WTC11 (cell line): ENCODE measurements around the gene PGLYRP3. TPM values are rescaled to one million over a fixed set of nuclear protein-coding genes. Genes with fewer than 3 reads are reported as not detected.
A peak's percentile ranks its signal among the peaks of the same experiment; 100 is the strongest.

Source experiments
- ATAC-seq: fragments of 200-7000 bp; cut with Tn5 transposase; 2 replicates; pipeline ENCODE4 v1.10.0; 2021; ENCODE audit warnings: mild to moderate bottlenecking, moderate library complexity
- CTCF ChIA-PET: fragments of 300-600 bp; sonication (Branson Sonifier 250); formaldehyde crosslinking; loops from one replicate; lab custom pipeline; 2021; ENCODE audit warnings: antibody characterized with exemption; lab: Charles Lee
- POLR2A ChIA-PET: fragments of 350-600 bp; sonication (Branson Sonifier 250); formaldehyde crosslinking; loops from one replicate; lab custom pipeline; 2021; ENCODE audit warnings: antibody characterized with exemption; lab: Charles Lee
- DNase-seq: peaks from one replicate; pipeline ENCODE4 v3.0.0; 2021; ENCODE audit warnings: low spot score
- H3K27ac Mint-ChIP-seq: 2 replicates; pipeline ENCODE4 v1.8.0; 2021; ENCODE audit warnings: mixed read lengths
- H3K27me3 Mint-ChIP-seq: 2 replicates; pipeline ENCODE4 v1.8.0; 2021; ENCODE audit warnings: low read depth, mild to moderate bottlenecking, moderate library complexity, mixed read lengths
- H3K36me3 Mint-ChIP-seq: 2 replicates; pipeline ENCODE4 v1.8.0; 2021; ENCODE audit warnings: mixed read lengths
- H3K4me1 Mint-ChIP-seq: 2 replicates; pipeline ENCODE4 v1.8.0; 2022; ENCODE audit warnings: mixed read lengths
- H3K4me3 Mint-ChIP-seq: 2 replicates; pipeline ENCODE4 v1.8.0; 2021; ENCODE audit warnings: mild to moderate bottlenecking, moderate library complexity, mixed read lengths
- H3K9me3 Mint-ChIP-seq: 2 replicates; pipeline ENCODE4 v1.8.0; 2021; ENCODE audit warnings: mixed read lengths
- FOXP1 ChIP-seq: sonication (generic); formaldehyde crosslinking; IDR thresholded peaks from 2 replicates; pipeline ENCODE4 v1.8.0; 2022; ENCODE audit warnings: missing genetic modification reagents, mild to moderate bottlenecking, moderate library complexity, borderline replicate concordance
- RELA ChIP-seq: sonication (generic); formaldehyde crosslinking; IDR thresholded peaks from 2 replicates; pipeline ENCODE4 v1.8.1; 2022; ENCODE audit warnings: missing genetic modification reagents, mild to moderate bottlenecking, borderline replicate concordance
- SOX15 ChIP-seq: fragments of 250-450 bp; sonication (Bioruptor Pico); IDR thresholded peaks from 2 replicates; pipeline ENCODE4 v1.9.0; 2021; ENCODE audit warnings: mild to moderate bottlenecking
- total RNA-seq: library from RNA; stranded (reverse); gene quantifications from 3 replicates; pipeline ENCODE4 v1.2.3, GENCODE V29; 2021
- TF ChIP-seq, protein P1 (sequence below): fragments of 200-600 bp; IDR thresholded peaks from 2 replicates; pipeline ENCODE4 v1.8.0; 2022; ENCODE audit warnings: antibody characterized with exemption
- TF ChIP-seq, protein P2 (sequence below): sonication (generic); formaldehyde crosslinking; IDR thresholded peaks from 2 replicates; pipeline ENCODE4 v1.8.0; 2022; ENCODE audit warnings: mild to moderate bottlenecking, missing genetic modification reagents
- TF ChIP-seq, protein P3 (sequence below): sonication (generic); formaldehyde crosslinking; IDR thresholded peaks from 2 replicates; pipeline ENCODE4 v1.8.0; 2022; ENCODE audit warnings: mild to moderate bottlenecking, missing genetic modification reagents
- TF ChIP-seq, protein P4 (sequence below): sonication (generic); formaldehyde crosslinking; IDR thresholded peaks from 2 replicates; pipeline ENCODE4 v1.8.1; 2022; ENCODE audit warnings: missing genetic modification reagents, borderline replicate concordance
- TF ChIP-seq, protein P5 (sequence below): sonication (generic); formaldehyde crosslinking; IDR thresholded peaks from 2 replicates; pipeline ENCODE4 v1.8.0; 2022; ENCODE audit warnings: mild to moderate bottlenecking, missing genetic modification reagents

Gene PGLYRP3
- total RNA-seq, 1 experiment from 2014 or later = not detected

DNA sequence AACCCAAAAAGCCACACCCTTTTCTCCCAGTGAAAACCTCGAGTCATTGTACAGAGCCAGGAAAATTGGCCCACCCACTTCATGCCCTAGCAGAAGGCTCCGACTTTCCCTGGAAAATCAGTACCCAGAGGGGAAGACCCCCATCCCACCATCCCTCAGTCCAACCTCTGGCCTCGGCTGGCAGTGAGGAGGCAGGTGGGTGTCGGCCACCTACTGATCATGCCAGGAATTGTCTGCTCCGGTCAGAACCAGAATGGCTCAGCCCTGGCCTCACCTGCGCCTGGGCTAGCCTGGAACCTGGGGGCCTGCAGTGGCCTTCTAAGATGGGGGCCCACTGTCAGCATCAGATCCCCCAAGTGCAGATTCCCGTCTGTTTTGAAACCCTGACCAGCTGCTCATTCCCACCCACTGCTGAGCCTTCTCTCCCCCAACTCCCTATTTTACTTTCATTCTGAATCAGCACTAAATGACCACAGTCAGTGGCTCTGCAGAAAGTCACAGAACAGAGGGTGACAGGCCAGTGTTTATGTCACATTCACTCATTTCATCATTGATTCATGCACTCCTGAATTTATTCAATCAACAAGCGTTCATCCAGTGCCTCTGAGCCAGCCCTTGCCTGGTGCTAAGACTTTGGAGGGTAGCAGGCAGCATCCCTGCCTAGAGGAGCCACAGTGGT is 41.9 kb upstream of the PGLYRP3 start:
- no peak for TF ChIP-seq FOXP1 (CRISPR knock-in tag)
- TF ChIP-seq, protein P1, sequence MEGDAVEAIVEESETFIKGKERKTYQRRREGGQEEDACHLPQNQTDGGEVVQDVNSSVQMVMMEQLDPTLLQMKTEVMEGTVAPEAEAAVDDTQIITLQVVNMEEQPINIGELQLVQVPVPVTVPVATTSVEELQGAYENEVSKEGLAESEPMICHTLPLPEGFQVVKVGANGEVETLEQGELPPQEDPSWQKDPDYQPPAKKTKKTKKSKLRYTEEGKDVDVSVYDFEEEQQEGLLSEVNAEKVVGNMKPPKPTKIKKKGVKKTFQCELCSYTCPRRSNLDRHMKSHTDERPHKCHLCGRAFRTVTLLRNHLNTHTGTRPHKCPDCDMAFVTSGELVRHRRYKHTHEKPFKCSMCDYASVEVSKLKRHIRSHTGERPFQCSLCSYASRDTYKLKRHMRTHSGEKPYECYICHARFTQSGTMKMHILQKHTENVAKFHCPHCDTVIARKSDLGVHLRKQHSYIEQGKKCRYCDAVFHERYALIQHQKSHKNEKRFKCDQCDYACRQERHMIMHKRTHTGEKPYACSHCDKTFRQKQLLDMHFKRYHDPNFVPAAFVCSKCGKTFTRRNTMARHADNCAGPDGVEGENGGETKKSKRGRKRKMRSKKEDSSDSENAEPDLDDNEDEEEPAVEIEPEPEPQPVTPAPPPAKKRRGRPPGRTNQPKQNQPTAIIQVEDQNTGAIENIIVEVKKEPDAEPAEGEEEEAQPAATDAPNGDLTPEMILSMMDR = 0 out of 2 replicates have a peak, but pooled peaks have one; percentile 5
- CTCF ChIA-PET = interaction anchor here (0.6 to 4.9 kb wide), 65 partner anchors 10 to 631 kb away, joined by 3 to 169 read pairs (median 6); partner anchors contain the start of genes CHTOP, PGLYRP3, RAB13 and S100A13
- Mint-ChIP-seq H3K36me3 (no peaks in the 10 kb centered on the region), H3K4me3 (no peak overlapping the region), H3K9me3 (no peaks in the 10 kb centered on the region), H3K27ac (no peak overlapping the region), H3K4me1 (peaks cover 6% of the 10 kb centered on the region; the same call in 1 of the 2 replicates), H3K27me3 (peaks cover 10% of the 10 kb centered on the region; the same call in 1 of the 2 replicates)
- DNase-seq (no peak), ATAC-seq (peak; percentile 8; the same call in 1 of the 2 replicates)
- POLR2A ChIA-PET = interaction anchor here (0.6 kb wide), 1 partner anchor 138 kb away, joined by 3 read pairs; no protein-coding TSS in a partner anchor

DNA sequence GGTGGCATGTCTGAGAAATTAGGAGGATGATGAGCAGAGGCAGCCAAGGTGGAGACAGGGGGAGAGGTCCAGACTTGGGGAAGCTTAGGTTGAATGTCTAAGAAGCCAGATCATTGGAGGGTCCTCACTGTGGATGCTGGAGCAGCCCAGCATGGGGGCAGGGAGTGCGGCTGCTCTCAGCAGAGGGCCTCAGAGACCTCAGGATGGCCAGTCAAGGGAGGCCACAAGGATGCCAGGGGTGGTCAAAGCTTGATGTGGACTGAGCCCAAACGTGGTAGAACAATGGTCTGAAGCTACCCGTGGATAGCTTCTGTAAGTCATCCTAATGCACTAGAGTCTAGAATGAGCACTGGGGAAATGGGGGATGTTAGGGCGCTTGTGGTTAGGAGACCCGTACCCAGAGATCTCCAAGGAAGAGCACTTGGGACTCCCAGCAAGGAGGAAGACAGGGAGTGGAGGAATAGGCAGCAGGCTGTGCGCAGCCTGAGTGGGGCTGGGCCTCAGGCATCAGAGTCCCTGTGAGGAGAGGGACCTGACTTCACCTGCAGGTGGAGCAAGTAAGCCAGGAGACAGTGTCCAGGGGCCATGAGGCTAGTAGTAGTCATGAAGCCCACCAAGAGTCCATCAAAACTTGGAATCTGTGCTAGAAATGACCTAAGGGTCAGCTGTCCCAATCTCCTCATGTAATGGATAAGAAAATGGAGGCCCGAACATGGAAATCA is 40.6 kb upstream of the PGLYRP3 start:
- no peak overlapping the region for H3K4me3 Mint-ChIP-seq
- peaks cover 18% of the 10 kb centered on the region; the same call in 1 of the 2 replicates for H3K27me3 Mint-ChIP-seq
- no peaks in the 10 kb centered on the region for H3K9me3 Mint-ChIP-seq
- peaks cover 8% of the 10 kb centered on the region; the same call in 1 of the 2 replicates for H3K4me1 Mint-ChIP-seq
- no peak for TF ChIP-seq RELA
- TF ChIP-seq, protein P2, sequence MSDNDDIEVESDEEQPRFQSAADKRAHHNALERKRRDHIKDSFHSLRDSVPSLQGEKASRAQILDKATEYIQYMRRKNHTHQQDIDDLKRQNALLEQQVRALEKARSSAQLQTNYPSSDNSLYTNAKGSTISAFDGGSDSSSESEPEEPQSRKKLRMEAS (CRISPR knock-in tag) = peak; percentile 33; the same call in 1 of the 2 replicates
- TF ChIP-seq, protein P3, sequence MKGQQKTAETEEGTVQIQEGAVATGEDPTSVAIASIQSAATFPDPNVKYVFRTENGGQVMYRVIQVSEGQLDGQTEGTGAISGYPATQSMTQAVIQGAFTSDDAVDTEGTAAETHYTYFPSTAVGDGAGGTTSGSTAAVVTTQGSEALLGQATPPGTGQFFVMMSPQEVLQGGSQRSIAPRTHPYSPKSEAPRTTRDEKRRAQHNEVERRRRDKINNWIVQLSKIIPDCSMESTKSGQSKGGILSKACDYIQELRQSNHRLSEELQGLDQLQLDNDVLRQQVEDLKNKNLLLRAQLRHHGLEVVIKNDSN (CRISPR knock-in tag) = no peak
- TF ChIP-seq, protein P4, sequence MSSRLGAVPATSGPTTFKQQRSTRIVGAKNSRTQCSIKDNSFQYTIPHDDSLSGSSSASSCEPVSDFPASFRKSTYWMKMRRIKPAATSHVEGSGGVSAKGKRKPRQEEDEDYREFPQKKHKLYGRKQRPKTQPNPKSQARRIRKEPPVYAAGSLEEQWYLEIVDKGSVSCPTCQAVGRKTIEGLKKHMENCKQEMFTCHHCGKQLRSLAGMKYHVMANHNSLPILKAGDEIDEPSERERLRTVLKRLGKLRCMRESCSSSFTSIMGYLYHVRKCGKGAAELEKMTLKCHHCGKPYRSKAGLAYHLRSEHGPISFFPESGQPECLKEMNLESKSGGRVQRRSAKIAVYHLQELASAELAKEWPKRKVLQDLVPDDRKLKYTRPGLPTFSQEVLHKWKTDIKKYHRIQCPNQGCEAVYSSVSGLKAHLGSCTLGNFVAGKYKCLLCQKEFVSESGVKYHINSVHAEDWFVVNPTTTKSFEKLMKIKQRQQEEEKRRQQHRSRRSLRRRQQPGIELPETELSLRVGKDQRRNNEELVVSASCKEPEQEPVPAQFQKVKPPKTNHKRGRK (CRISPR knock-in tag) = no peak
- TF ChIP-seq, protein P5, sequence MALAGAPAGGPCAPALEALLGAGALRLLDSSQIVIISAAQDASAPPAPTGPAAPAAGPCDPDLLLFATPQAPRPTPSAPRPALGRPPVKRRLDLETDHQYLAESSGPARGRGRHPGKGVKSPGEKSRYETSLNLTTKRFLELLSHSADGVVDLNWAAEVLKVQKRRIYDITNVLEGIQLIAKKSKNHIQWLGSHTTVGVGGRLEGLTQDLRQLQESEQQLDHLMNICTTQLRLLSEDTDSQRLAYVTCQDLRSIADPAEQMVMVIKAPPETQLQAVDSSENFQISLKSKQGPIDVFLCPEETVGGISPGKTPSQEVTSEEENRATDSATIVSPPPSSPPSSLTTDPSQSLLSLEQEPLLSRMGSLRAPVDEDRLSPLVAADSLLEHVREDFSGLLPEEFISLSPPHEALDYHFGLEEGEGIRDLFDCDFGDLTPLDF (CRISPR knock-in tag) = no peak
- TF ChIP-seq, all 79 proteins: peak for 1
- Mint-ChIP-seq H3K27ac (no peak overlapping the region), H3K36me3 (no peaks in the 10 kb centered on the region)
- ChIA-PET POLR2A (interaction anchor here (0.8 kb wide), 1 partner anchor 172 kb away, joined by 3 read pairs; no protein-coding TSS in a partner anchor), CTCF (interaction anchor here (0.5 to 4.9 kb wide), 45 partner anchors 8 to 308 kb away, joined by 3 to 169 read pairs (median 5); partner anchors contain the start of genes CHTOP, PGLYRP3, S100A12 and S100A13)
- DNase-seq = peak; percentile 59
- peak; percentile 81 for ATAC-seq

DNA sequence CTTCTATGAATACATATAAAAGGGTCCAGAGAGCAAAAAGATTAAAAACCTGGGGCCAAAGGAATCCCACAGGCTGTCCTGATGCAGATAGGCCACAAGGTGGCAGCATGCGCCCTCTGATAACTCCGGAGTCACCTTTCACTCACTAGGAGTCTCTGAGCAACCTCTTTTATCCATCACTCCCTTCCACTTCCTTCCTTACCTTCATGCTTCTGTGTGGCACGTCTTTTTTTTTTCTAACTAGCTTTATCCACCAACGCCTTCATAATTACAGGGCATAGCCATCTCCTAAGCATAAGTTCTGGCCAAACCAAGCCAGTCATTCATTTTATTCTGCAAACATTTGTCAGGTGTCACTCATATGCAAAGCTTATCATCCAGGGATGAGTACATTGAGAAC is 39.8 kb upstream of the PGLYRP3 start:
- POLR2A ChIA-PET = no interaction called here
- TF ChIP-seq SOX15 = no peak
- TF ChIP-seq, protein P1 = peak; percentile 76
- TF ChIP-seq, all 79 proteins: peak for 1
- Mint-ChIP-seq H3K27ac (no peak overlapping the region), H3K4me1 (peaks cover 6% of the 10 kb centered on the region; the same call in 1 of the 2 replicates), H3K4me3 (no peak overlapping the region), H3K27me3 (peaks cover 18% of the 10 kb centered on the region; the same call in 1 of the 2 replicates), H3K9me3 (no peaks in the 10 kb centered on the region), H3K36me3 (no peaks in the 10 kb centered on the region)
- CTCF ChIA-PET = interaction anchor here (0.7 to 4.9 kb wide), 29 partner anchors 9 to 309 kb away, joined by 3 to 169 read pairs (median 7); partner anchors contain the start of genes CHTOP, PGLYRP3, S100A13 and S100A16
- DNase-seq (peak; percentile 68), ATAC-seq (peak; percentile 29)
